Measurements from ENCODE around the gene AHCY. TPM values are rescaled to one million over a fixed set of nuclear protein-coding genes. Genes with fewer than 3 reads are reported as not detected.
"Not testable (repeated sequence)": the region's sequence is repeated elsewhere in the genome, so short reads cannot be mapped to it uniquely, and the experiment has no call there.

Gene AHCY
- total RNA-seq, 3 donors from 2014 or later (not counting 1 experiment from before 2014, with no cell fraction given): 7.1 to 8.3 (median 7.7) TPM

GRCh38 chr20:34333786-34334185, 30.6 kb upstream of the AHCY start:
- peaks cover 42% of the 10 kb centered on the region for H3K4me1 ChIP-seq (ENCODE audit: control insufficient read depth, insufficient read depth, low read length)
- no peaks in the 10 kb centered on the region for H3K27me3 ChIP-seq (ENCODE audit: control insufficient read depth, insufficient read depth, low read length)
- no peak for DNase-seq
- Mint-ChIP-seq H3K27me3 (ENCODE audit: low read depth in 2 of 2) (no peaks in the 10 kb centered on the region), H3K27ac (no peak overlapping the region), H3K4me3 (no peak overlapping the region), H3K4me1 (peaks cover 21 to 43% of the 10 kb centered on the region in 2 donors), H3K9me3 (no peaks in the 10 kb centered on the region), H3K36me3 (no peaks in the 10 kb centered on the region)
- intact Hi-C loops (cut with micrococcal nuclease): no loop called here
- WGBS (ENCODE audit: insufficient coverage): 100% methylated on average over 2 of the region's 4 CpGs
- TF ChIP-seq CTCF (IDR thresholded peaks at IDR 0.05): no peak
- no peak for ATAC-seq
- H3K27ac ChIP-seq (ENCODE audit: low read length): no peak overlapping the region
- no peaks in the 10 kb centered on the region for H3K36me3 ChIP-seq (ENCODE audit: control insufficient read depth, insufficient read depth, low read length)
- H3K4me3 ChIP-seq (ENCODE audit: low read length): no peak overlapping the region
- H3K9me3 ChIP-seq (ENCODE audit: control insufficient read depth, insufficient read depth, low read length): no peaks in the 10 kb centered on the region

- no peak for TF ChIP-seq CTCF (IDR thresholded peaks at IDR 0.05)
- no peaks in the 10 kb centered on the region for H3K9me3 Mint-ChIP-seq
- ATAC-seq (no peak), DNase-seq (no peak)
- H3K27me3 Mint-ChIP-seq (ENCODE audit: low read depth in 2 of 2): no peaks in the 10 kb centered on the region
- no peaks in the 10 kb centered on the region for H3K36me3 ChIP-seq (ENCODE audit: control insufficient read depth, insufficient read depth, low read length)
- intact Hi-C loops (cut with micrococcal nuclease): no loop called here
- no peak overlapping the region for H3K27ac Mint-ChIP-seq
- H3K9me3 ChIP-seq (ENCODE audit: control insufficient read depth, insufficient read depth, low read length): no peaks in the 10 kb centered on the region
- H3K4me3 Mint-ChIP-seq: no peak overlapping the region
- no peaks in the 10 kb centered on the region for H3K27me3 ChIP-seq (ENCODE audit: control insufficient read depth, insufficient read depth, low read length)
- peaks cover 28% of the 10 kb centered on the region for H3K4me1 ChIP-seq (ENCODE audit: control insufficient read depth, insufficient read depth, low read length)
- H3K4me3 ChIP-seq (ENCODE audit: low read length): no peak overlapping the region
- WGBS (ENCODE audit: insufficient coverage): 97% methylated on average over 19 of the region's 19 CpGs
- no peak overlapping the region for H3K27ac ChIP-seq (ENCODE audit: low read length)
- peaks cover 10 to 30% of the 10 kb centered on the region in 2 donors for H3K4me1 Mint-ChIP-seq
- no peaks in the 10 kb centered on the region for H3K36me3 Mint-ChIP-seq
These were observed 29.2 kb upstream of the AHCY start for GRCh38 chr20:34332262-34332920.

DNA sequence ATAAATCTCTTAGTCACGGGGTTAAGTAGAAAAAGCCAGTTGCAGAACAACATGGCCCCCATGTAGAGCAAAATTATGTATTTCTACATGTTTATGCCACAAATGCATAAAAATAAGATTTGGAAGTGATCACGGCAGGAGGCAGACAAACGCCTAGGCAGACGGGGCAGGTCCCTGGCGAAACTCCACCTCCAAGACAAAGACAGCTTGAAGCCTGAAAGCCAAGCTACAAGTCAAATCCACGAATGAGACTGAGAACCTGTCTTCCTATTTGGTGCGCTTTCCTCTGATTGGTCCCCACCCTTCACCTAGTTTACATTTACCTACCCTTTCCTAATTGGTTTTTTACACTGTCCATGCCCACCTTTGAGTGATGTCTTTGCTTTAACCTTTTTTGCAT, 28.7 kb upstream of the AHCY start:
- Histone ChIP-seq H3K36me3 (ENCODE audit: control insufficient read depth, insufficient read depth, low read length) (no peaks in the 10 kb centered on the region), H3K4me3 (ENCODE audit: low read length) (no peak overlapping the region), H3K4me1 (ENCODE audit: control insufficient read depth, insufficient read depth, low read length) (peaks cover 23% of the 10 kb centered on the region), H3K27ac (ENCODE audit: low read length) (no peak overlapping the region), H3K27me3 (ENCODE audit: control insufficient read depth, insufficient read depth, low read length) (no peaks in the 10 kb centered on the region), H3K9me3 (ENCODE audit: control insufficient read depth, insufficient read depth, low read length) (no peaks in the 10 kb centered on the region)
- TF ChIP-seq CTCF (IDR thresholded peaks at IDR 0.05): no peak
- ATAC-seq: no peak
- no peak overlapping the region for H3K4me3 Mint-ChIP-seq
- H3K9me3 Mint-ChIP-seq: no peaks in the 10 kb centered on the region
- H3K27ac Mint-ChIP-seq: no peak overlapping the region
- DNase-seq: no peak
- no peaks in the 10 kb centered on the region for H3K36me3 Mint-ChIP-seq
- no peaks in the 10 kb centered on the region for H3K27me3 Mint-ChIP-seq (ENCODE audit: low read depth in 2 of 2)
- intact Hi-C loops (cut with micrococcal nuclease): no loop called here
- H3K4me1 Mint-ChIP-seq: peaks cover 9 to 26% of the 10 kb centered on the region in 2 donors
- WGBS (ENCODE audit: insufficient coverage): 93% methylated on average over 7 of the region's 7 CpGs

DNA sequence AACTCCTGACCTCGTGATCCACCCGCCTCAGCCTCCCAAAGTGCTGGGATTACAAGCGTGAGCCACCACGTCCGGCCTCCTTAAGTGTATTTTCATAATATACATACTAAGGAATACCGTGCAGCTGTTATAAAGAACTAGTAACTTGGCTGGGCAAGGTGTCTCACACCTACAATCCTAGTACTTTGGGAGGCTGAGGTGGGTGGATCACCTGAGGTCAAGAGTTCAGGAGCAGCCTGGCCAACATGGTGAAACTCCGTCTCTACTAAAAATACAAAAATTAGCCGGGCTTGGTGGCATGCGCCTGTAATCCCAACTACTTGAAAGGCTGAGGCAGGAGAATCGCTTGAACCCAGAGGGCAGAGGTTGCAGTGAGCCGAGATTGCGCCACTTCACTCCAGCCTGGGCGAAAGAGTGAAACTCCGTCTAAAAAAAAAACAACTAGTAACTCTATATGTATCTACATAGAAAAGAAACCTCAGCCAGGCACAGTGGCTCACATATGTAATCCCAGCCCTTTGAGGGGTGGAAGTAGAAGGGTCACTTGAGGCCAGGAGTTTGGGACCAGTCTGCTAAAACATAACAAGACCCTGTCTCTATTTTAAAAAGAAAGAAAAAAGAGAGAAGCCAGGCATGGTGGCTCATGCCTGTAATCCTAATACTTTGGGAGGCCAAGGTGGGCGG, 27.8 kb upstream of the AHCY start:
- H3K4me1 Mint-ChIP-seq: peaks cover 8 to 17% of the 10 kb centered on the region in 2 donors
- DNase-seq; H3K27ac ChIP-seq (ENCODE audit: low read length); H3K36me3 ChIP-seq (ENCODE audit: control insufficient read depth, insufficient read depth, low read length); H3K27ac Mint-ChIP-seq; intact Hi-C loops (cut with micrococcal nuclease); H3K9me3 ChIP-seq (ENCODE audit: control insufficient read depth, insufficient read depth, low read length); H3K9me3 Mint-ChIP-seq; H3K4me3 Mint-ChIP-seq; H3K27me3 ChIP-seq (ENCODE audit: control insufficient read depth, insufficient read depth, low read length); H3K4me3 ChIP-seq (ENCODE audit: low read length); H3K36me3 Mint-ChIP-seq; ATAC-seq; H3K27me3 Mint-ChIP-seq (ENCODE audit: low read depth in 2 of 2): not testable (repeated sequence)
- peaks cover 14% of the 10 kb centered on the region for H3K4me1 ChIP-seq (ENCODE audit: control insufficient read depth, insufficient read depth, low read length)
- 98% methylated on average over 10 of the region's 15 CpGs for WGBS (ENCODE audit: insufficient coverage)
